ENCODE data around the gene DPP4. TPM values are rescaled to one million over a fixed set of nuclear protein-coding genes. Genes with fewer than 3 reads are reported as not detected.

DPP4 gene
- total RNA-seq, 2 experiments from 2014 or later = not detected

GRCh38 chr2:162038725-162039124 is 35.3 kb downstream of the DPP4 start:
- no peaks in the 10 kb centered on the region for H3K9me2 ChIP-seq (ENCODE audit: insufficient read depth, low read length)
- no peaks in the 10 kb centered on the region for H4K20me1 ChIP-seq (ENCODE audit: insufficient read depth, low read length)
- DNase-seq (ENCODE audit: low spot score) = no peak
- POLR2A ChIA-PET = no interaction called here
- no peak overlapping the region for H3K4me3 ChIP-seq (ENCODE audit: low read depth, low read length, poor library complexity, severe bottlenecking)
- H3K4me2 ChIP-seq (ENCODE audit: low read length) = no peak overlapping the region
- H3K27ac ChIP-seq (ENCODE audit: low read depth, low read length, poor library complexity, severe bottlenecking) = no peak overlapping the region
- H3K36me3 ChIP-seq (ENCODE audit: insufficient read depth, low read length) = no peaks in the 10 kb centered on the region
- no peaks in the 10 kb centered on the region for H3K9me3 ChIP-seq (ENCODE audit: low read length)
- H3K4me1 ChIP-seq (ENCODE audit: insufficient read depth, low read length, poor library complexity, severe bottlenecking) = no peaks in the 10 kb centered on the region
- H2AFZ ChIP-seq (ENCODE audit: low read length) = no peak overlapping the region
- intact Hi-C loops (cut with micrococcal nuclease; ENCODE audit: unreplicated experiment) = no loop called here
- CTCF ChIA-PET (ENCODE audit: unreplicated experiment) = no interaction called here
- H3K79me2 ChIP-seq (ENCODE audit: insufficient read depth, low read depth, low read length) = no peaks in the 10 kb centered on the region
- TF ChIP-seq CTCF (conservative IDR thresholded peaks at IDR 0.05; ENCODE audit: low read length) = no peak
- TF ChIP-seq EZH2phosphoT487 (IDR thresholded peaks at IDR 0.05; ENCODE audit: borderline replicate concordance, low read depth, low read length) = no peak
- BruUV-seq (replicated peaks) = no TSS peak

- no peaks in the 10 kb centered on the region for H3K4me1 ChIP-seq (ENCODE audit: insufficient read depth, low read length, poor library complexity, severe bottlenecking)
- H3K4me2 ChIP-seq (ENCODE audit: low read length) = no peak overlapping the region
- no peaks in the 10 kb centered on the region for H3K9me3 ChIP-seq (ENCODE audit: low read length)
- H3K27ac ChIP-seq (ENCODE audit: low read depth, low read length, poor library complexity, severe bottlenecking) = no peak overlapping the region
- intact Hi-C loops (cut with micrococcal nuclease; ENCODE audit: unreplicated experiment) = no loop called here
- no peaks in the 10 kb centered on the region for H3K9me2 ChIP-seq (ENCODE audit: insufficient read depth, low read length)
- no peak overlapping the region for H3K4me3 ChIP-seq (ENCODE audit: low read depth, low read length, poor library complexity, severe bottlenecking)
- ChIA-PET CTCF (ENCODE audit: unreplicated experiment) (no interaction called here), POLR2A (interaction anchor here (0.7 kb wide), 1 partner anchor 14 kb away, joined by 4 read pairs; no protein-coding TSS in a partner anchor)
- H4K20me1 ChIP-seq (ENCODE audit: insufficient read depth, low read length) = no peaks in the 10 kb centered on the region
- no peak for DNase-seq (ENCODE audit: low spot score)
- TF ChIP-seq CTCF (conservative IDR thresholded peaks at IDR 0.05; ENCODE audit: low read length) = no peak
- TF ChIP-seq EZH2phosphoT487 (IDR thresholded peaks at IDR 0.05; ENCODE audit: borderline replicate concordance, low read depth, low read length) = no peak
- H3K36me3 ChIP-seq (ENCODE audit: insufficient read depth, low read length) = no peaks in the 10 kb centered on the region
- BruUV-seq (replicated peaks) = no TSS peak
- H3K79me2 ChIP-seq (ENCODE audit: insufficient read depth, low read depth, low read length) = no peaks in the 10 kb centered on the region
- no peak overlapping the region for H2AFZ ChIP-seq (ENCODE audit: low read length)
These were observed 36.1 kb downstream of the DPP4 start for GRCh38 chr2:162037886-162038285.

DNA sequence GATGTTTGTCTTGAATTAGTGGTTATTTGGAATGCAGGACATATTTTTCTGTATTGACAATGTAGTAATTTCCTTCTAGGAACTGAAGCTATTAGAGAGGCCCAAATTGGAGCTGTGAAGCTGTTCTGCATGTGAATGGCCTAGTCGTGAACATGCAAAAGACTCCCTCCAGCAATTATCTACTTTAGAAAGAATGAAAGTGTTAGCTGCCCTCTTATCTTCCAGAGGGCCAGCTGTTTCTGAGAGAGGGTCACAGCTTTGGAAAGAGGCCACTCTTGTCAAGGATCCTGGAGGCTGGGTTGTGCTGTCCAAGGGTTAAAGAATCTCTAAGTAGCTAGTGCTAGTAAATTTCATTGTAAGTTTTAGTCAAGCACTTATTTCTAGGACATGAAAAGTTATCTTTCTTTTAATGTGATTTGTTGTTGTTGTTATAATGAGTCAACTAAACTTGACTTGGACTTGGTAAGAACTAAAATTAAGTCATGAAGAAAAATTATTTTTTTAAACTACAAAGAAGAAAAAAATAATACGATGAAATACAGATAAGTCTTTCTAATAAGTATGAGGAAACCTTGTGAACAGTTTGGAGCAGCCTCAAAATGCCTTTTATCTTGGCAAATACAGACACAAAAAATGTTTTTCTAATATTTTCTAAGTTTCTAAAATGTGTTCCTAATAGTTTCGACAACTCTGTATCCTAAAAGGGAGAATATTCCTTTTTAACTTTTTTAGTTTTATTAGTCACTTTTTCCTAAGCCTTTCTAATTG is 36.8 kb downstream of the DPP4 start:
- POLR2A ChIA-PET = interaction anchor here (0.6 to 0.7 kb wide), 3 partner anchors 13 to 1699 kb away, joined by 3 to 4 read pairs (median 3); no protein-coding TSS in a partner anchor
- H3K9me3 ChIP-seq (ENCODE audit: low read length) = no peaks in the 10 kb centered on the region
- no peaks in the 10 kb centered on the region for H4K20me1 ChIP-seq (ENCODE audit: insufficient read depth, low read length)
- intact Hi-C loops (cut with micrococcal nuclease; ENCODE audit: unreplicated experiment) = no loop called here
- H3K27ac ChIP-seq (ENCODE audit: low read depth, low read length, poor library complexity, severe bottlenecking) = no peak overlapping the region
- H2AFZ ChIP-seq (ENCODE audit: low read length) = no peak overlapping the region
- no peak overlapping the region for H3K4me3 ChIP-seq (ENCODE audit: low read depth, low read length, poor library complexity, severe bottlenecking)
- TF ChIP-seq CTCF (conservative IDR thresholded peaks at IDR 0.05; ENCODE audit: low read length) = no peak
- no peak for TF ChIP-seq EZH2phosphoT487 (IDR thresholded peaks at IDR 0.05; ENCODE audit: borderline replicate concordance, low read depth, low read length)
- no peak for DNase-seq (ENCODE audit: low spot score)
- H3K79me2 ChIP-seq (ENCODE audit: insufficient read depth, low read depth, low read length) = no peaks in the 10 kb centered on the region
- CTCF ChIA-PET (ENCODE audit: unreplicated experiment) = no interaction called here
- BruUV-seq (replicated peaks) = no TSS peak
- no peaks in the 10 kb centered on the region for H3K36me3 ChIP-seq (ENCODE audit: insufficient read depth, low read length)
- no peaks in the 10 kb centered on the region for H3K9me2 ChIP-seq (ENCODE audit: insufficient read depth, low read length)
- no peak overlapping the region for H3K4me2 ChIP-seq (ENCODE audit: low read length)
- H3K4me1 ChIP-seq (ENCODE audit: insufficient read depth, low read length, poor library complexity, severe bottlenecking) = no peaks in the 10 kb centered on the region

Data from OCI-LY7 (cell line).